ENCODE results near the gene SOAT2. TPM values are rescaled to one million over a fixed set of nuclear protein-coding genes. Genes with fewer than 3 reads are reported as not detected.

Gene SOAT2
- total RNA-seq, 1 experiment from 2014 or later, result not detected

- no peak for TF ChIP-seq CTCF (conservative IDR thresholded peaks at IDR 0.05)
- H3K23ac ChIP-seq (ENCODE audit: insufficient read length, low read depth, low read length), result no peak overlapping the region
- no peak overlapping the region for H2BK20ac ChIP-seq (ENCODE audit: low read depth, low read length, poor library complexity, severe bottlenecking)
- no peak overlapping the region for H2BK12ac ChIP-seq (ENCODE audit: insufficient read length, low read depth, low read length)
- H2BK15ac ChIP-seq (ENCODE audit: low read depth, low read length), result no peak overlapping the region
- no peak overlapping the region for H2BK120ac ChIP-seq (ENCODE audit: low read depth, low read length, poor library complexity, severe bottlenecking)
- Mint-ChIP-seq H3K27me3 (ENCODE audit: low read depth) (peaks cover 93% of the 10 kb centered on the region), H3K4me1 (peaks cover 11 to 21% of the 10 kb centered on the region in 2 experiments), H3K9me3 (no peaks in the 10 kb centered on the region; a peak in 1 of 5 replicates), H3K27ac (no peak overlapping the region), H3K36me3 (ENCODE audit: insufficient read depth in 1 of 3, low read depth in 3 of 3) (peaks cover 0 to 6% (median 0%) of the 10 kb centered on the region in 3 experiments; a peak in 1 of 7 replicates), H3K4me3 (no peak overlapping the region)
- H4K91ac ChIP-seq (ENCODE audit: insufficient read length, low read depth, low read length), result no peak overlapping the region
- DNase-seq, result no peak
- H3K9ac ChIP-seq (ENCODE audit: extremely low read depth, insufficient read length, low read length), result no peak overlapping the region
- H2BK5ac ChIP-seq (ENCODE audit: insufficient read length, low read length), result no peak overlapping the region
- no peak overlapping the region for H3K27ac ChIP-seq (ENCODE audit: insufficient read length, low read depth, low read length)
- no peaks in the 10 kb centered on the region for H3K23me2 ChIP-seq (ENCODE audit: insufficient read length, low read depth, low read length, poor library complexity, severe bottlenecking)
- H3T11ph ChIP-seq (ENCODE audit: low read length), result no peak overlapping the region
- no peak overlapping the region for H3K56ac ChIP-seq (ENCODE audit: insufficient read length, low read depth, low read length)
- no CpG with 5 or more reads among the region's 11 CpGs for WGBS (ENCODE audit: extremely low coverage, insufficient read length, low lambda C conversion rate)
- H3K4ac ChIP-seq (ENCODE audit: low read depth, low read length), result no peak overlapping the region
- H3K18ac ChIP-seq (ENCODE audit: insufficient read length, low read depth, low read length), result no peak overlapping the region
- H3K79me2 ChIP-seq (ENCODE audit: insufficient read depth, low read length), result no peaks in the 10 kb centered on the region
- no peak overlapping the region for H2AK5ac ChIP-seq (ENCODE audit: insufficient read length, low read length)
- no peak overlapping the region for H4K8ac ChIP-seq (replicated peaks; ENCODE audit: insufficient read length, low read depth, low read length)
- H3K9me3 ChIP-seq (ENCODE audit: control insufficient read depth, low read depth, low read length), result no peaks in the 10 kb centered on the region
- H4K20me1 ChIP-seq (ENCODE audit: control insufficient read depth, insufficient read depth, insufficient read length), result no peaks in the 10 kb centered on the region
- H3K14ac ChIP-seq (ENCODE audit: insufficient read depth, low read length), result no peak overlapping the region
- no peak overlapping the region for H4K5ac ChIP-seq (ENCODE audit: insufficient read length, low read depth, low read length)
- H3K4me2 ChIP-seq (ENCODE audit: insufficient read depth, insufficient read length, low read length), result no peak overlapping the region
- no peak overlapping the region for H2AFZ ChIP-seq (ENCODE audit: low read length)
- H3K79me1 ChIP-seq (ENCODE audit: insufficient read depth, low read depth, low read length, poor library complexity, severe bottlenecking), result no peaks in the 10 kb centered on the region
- no peaks in the 10 kb centered on the region; the same call in 1 of the 2 replicates for H3K4me1 ChIP-seq (ENCODE audit: insufficient read depth, low read length)
- H3K27me3 ChIP-seq (ENCODE audit: insufficient read depth, low read length), result peaks cover 26% of the 10 kb centered on the region
These were observed 69.1 kb downstream of the SOAT2 start for GRCh38 chr12:53172352-53172751.

Measured in H9 (cell line).